ENCODE measurements around the gene C7.

GRCh38 chr5:41010572-41010971 lies 101.3 kb downstream of the C7 start:
- no peak for TF ChIP-seq CTCF (IDR thresholded peaks at IDR 0.05 in 2 of 3, conservative IDR thresholded peaks at IDR 0.05 in 1 of 3; ENCODE audit: control insufficient read depth in 2 of 3, extremely low read depth in 1 of 3, insufficient read depth in 1 of 3, low read depth in 3 of 3, low read length in 3 of 3)
- TF ChIP-seq SMC3 (IDR thresholded peaks at IDR 0.05; ENCODE audit: borderline replicate concordance, low read length), result no peak
- TF ChIP-seq RCOR1 (conservative IDR thresholded peaks at IDR 0.05; ENCODE audit: low read depth, low read length), result no peak
- no peak for TF ChIP-seq KDM1A (IDR thresholded peaks at IDR 0.05; ENCODE audit: borderline replicate concordance)
- TF ChIP-seq, protein P1, sequence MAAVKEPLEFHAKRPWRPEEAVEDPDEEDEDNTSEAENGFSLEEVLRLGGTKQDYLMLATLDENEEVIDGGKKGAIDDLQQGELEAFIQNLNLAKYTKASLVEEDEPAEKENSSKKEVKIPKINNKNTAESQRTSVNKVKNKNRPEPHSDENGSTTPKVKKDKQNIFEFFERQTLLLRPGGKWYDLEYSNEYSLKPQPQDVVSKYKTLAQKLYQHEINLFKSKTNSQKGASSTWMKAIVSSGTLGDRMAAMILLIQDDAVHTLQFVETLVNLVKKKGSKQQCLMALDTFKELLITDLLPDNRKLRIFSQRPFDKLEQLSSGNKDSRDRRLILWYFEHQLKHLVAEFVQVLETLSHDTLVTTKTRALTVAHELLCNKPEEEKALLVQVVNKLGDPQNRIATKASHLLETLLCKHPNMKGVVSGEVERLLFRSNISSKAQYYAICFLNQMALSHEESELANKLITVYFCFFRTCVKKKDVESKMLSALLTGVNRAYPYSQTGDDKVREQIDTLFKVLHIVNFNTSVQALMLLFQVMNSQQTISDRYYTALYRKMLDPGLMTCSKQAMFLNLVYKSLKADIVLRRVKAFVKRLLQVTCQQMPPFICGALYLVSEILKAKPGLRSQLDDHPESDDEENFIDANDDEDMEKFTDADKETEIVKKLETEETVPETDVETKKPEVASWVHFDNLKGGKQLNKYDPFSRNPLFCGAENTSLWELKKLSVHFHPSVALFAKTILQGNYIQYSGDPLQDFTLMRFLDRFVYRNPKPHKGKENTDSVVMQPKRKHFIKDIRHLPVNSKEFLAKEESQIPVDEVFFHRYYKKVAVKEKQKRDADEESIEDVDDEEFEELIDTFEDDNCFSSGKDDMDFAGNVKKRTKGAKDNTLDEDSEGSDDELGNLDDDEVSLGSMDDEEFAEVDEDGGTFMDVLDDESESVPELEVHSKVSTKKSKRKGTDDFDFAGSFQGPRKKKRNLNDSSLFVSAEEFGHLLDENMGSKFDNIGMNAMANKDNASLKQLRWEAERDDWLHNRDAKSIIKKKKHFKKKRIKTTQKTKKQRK (IDR thresholded peaks at IDR 0.05; ENCODE audit: low read depth, low read length), result no peak
- TF ChIP-seq EZH2 (IDR thresholded peaks at IDR 0.05; ENCODE audit: borderline replicate concordance, control insufficient read depth, low read depth, low read length), result no peak
- no peak for TF ChIP-seq JUND (IDR thresholded peaks at IDR 0.05; ENCODE audit: low read depth, low read length)
- no peak for TF ChIP-seq EP300 (IDR thresholded peaks at IDR 0.05; ENCODE audit: borderline replicate concordance in 1 of 2, control insufficient read depth in 1 of 2, low read depth in 2 of 2, low read length in 2 of 2)
- no peak for TF ChIP-seq ATF3 (IDR thresholded peaks at IDR 0.05; ENCODE audit: borderline replicate concordance, extremely low read depth, low read depth, low read length)
- no peak for TF ChIP-seq SP1 (IDR thresholded peaks at IDR 0.05; ENCODE audit: low read depth, low read length)
